GM23248 (cell line): ENCODE results near the gene SH3PXD2A. TPM values are rescaled to one million over a fixed set of nuclear protein-coding genes. Genes with fewer than 3 reads are reported as not detected.

Source experiments
- DNase-seq: peaks from one replicate; pipeline ENCODE4 v3.0.0-alpha.2; 2015
- H2AFZ ChIP-seq: fragments of 200-600 bp; sonication (generic); 2 replicates; pipeline ENCODE4 v1.6.1; 2016; ENCODE audit warnings: antibody characterized with exemption
- H3F3A ChIP-seq: fragments of 200-600 bp; sonication (generic); 2 replicates; pipeline ENCODE4 v1.6.1; 2016; ENCODE audit warnings: mild to moderate bottlenecking, antibody characterized with exemption, mixed run types; ENCODE audit not compliant: insufficient read depth
- H3K27ac ChIP-seq: fragments of 200-600 bp; sonication (generic); 2 replicates; pipeline ENCODE4 v1.5.1; 2016; ENCODE audit warnings: mild to moderate bottlenecking
- H3K27me3 ChIP-seq: fragments of 200-600 bp; sonication (generic); replicated peaks from 2 replicates; pipeline ENCODE4 v1.6.1; 2016; ENCODE audit warnings: mild to moderate bottlenecking; ENCODE audit not compliant: insufficient read depth
- H3K36me3 ChIP-seq: fragments of 200-600 bp; sonication (generic); 2 replicates; pipeline ENCODE4 v1.6.1; 2016; ENCODE audit warnings: low read depth, mild to moderate bottlenecking
- H3K4me1 ChIP-seq: fragments of 200-600 bp; sonication (generic); 2 replicates; pipeline ENCODE4 v1.6.1; 2016; ENCODE audit warnings: mild to moderate bottlenecking; ENCODE audit not compliant: insufficient read depth
- H3K4me2 ChIP-seq: fragments of 200-600 bp; sonication (generic); one replicate; pipeline ENCODE4 v1.6.1; 2016; ENCODE audit warnings: mild to moderate bottlenecking; ENCODE audit not compliant: unreplicated experiment
- H3K4me3 ChIP-seq: fragments of 200-600 bp; sonication (generic); 2 replicates; pipeline ENCODE4 v1.5.1; 2016; ENCODE audit warnings: mild to moderate bottlenecking
- H3K79me2 ChIP-seq: fragments of 200-600 bp; sonication (generic); 2 replicates; pipeline ENCODE4 v1.6.1; 2016; ENCODE audit warnings: mild to moderate bottlenecking; ENCODE audit not compliant: insufficient read depth
- H3K9ac ChIP-seq: fragments of 200-600 bp; sonication (generic); 2 replicates; pipeline ENCODE4 v1.6.1; 2016; ENCODE audit warnings: mild to moderate bottlenecking
- H3K9me2 ChIP-seq: fragments of 200-600 bp; sonication (generic); 2 replicates; pipeline ENCODE4 v1.6.1; 2016; ENCODE audit warnings: mixed run types, mild to moderate bottlenecking, moderate library complexity; ENCODE audit not compliant: insufficient read depth
- H3K9me3 ChIP-seq: fragments of 200-600 bp; sonication (generic); one replicate; pipeline ENCODE4 v1.6.1; 2017; ENCODE audit warnings: low read depth
- H4K20me1 ChIP-seq: fragments of 200-600 bp; sonication (generic); 2 replicates; pipeline ENCODE4 v1.6.0; 2016; ENCODE audit not compliant: insufficient read depth
- EZH2 ChIP-seq: fragments of 200-600 bp; sonication (generic); IDR thresholded peaks from 2 replicates; pipeline ENCODE4 v1.6.1; 2018; ENCODE audit warnings: antibody characterized with exemption, mild to moderate bottlenecking; ENCODE audit not compliant: insufficient read depth, poor library complexity, severe bottlenecking
- EZH2phosphoT487 ChIP-seq: fragments of 200-600 bp; sonication (generic); IDR thresholded peaks from 2 replicates; pipeline ENCODE4 v1.6.1; 2018; ENCODE audit warnings: antibody characterized with exemption, moderate library complexity, mild to moderate bottlenecking, low read depth; ENCODE audit not compliant: insufficient read depth
- WGBS, 2 experiments: methylation state at CpG; one replicate each; pipeline ENCODE4 v1.1.6; 2015 to 2017; ENCODE audit warnings: low lambda C conversion rate in 2 of 2, low coverage in 1 of 2; ENCODE audit errors: missing lambda C conversion rate in 2 of 2; 5-methylcytosine and 5-hydroxymethylcytosine counted together
- in situ Hi-C: fragments of 300-500 bp; cut with MboI; formaldehyde crosslinking; loops from 2 replicates; pipeline ENCODE4 v1.15.0; 2020
- polyA plus RNA-seq: library from polyadenylated mRNA; unstranded; fragments of >200 nt; fragmentation: Nextera tagmentation; extraction: Ambion mirVana; gene quantifications from 2 replicates; pipeline ENCODE4 v1.2.1, GENCODE V29; 2016
- total RNA-seq: library from RNA; depleted of rRNA; stranded (reverse); fragments of >200 nt; shearing (Covaris generic); gene quantifications from 2 replicates; pipeline ENCODE4 v1.2.3, GENCODE V29; 2014

SH3PXD2A gene
- total and polyA plus RNA-seq, 2 experiments from 2014 or later = 34.0 to 58.0 TPM

- H3K4me3 ChIP-seq = no peak overlapping the region
- no peak overlapping the region for H3K27ac ChIP-seq
- peaks cover 3% of the 10 kb centered on the region for H3F3A ChIP-seq
- no peaks in the 10 kb centered on the region for H3K9me2 ChIP-seq
- no peaks in the 10 kb centered on the region for H3K27me3 ChIP-seq
- in situ Hi-C loops = no loop called here
- H2AFZ ChIP-seq = no peak overlapping the region
- peaks cover 14% of the 10 kb centered on the region for H3K4me1 ChIP-seq
- H3K4me2 ChIP-seq = no peak overlapping the region
- no peak overlapping the region for H3K9ac ChIP-seq
- no peaks in the 10 kb centered on the region for H4K20me1 ChIP-seq
- no peaks in the 10 kb centered on the region for H3K9me3 ChIP-seq
- TF ChIP-seq EZH2 (no peak), EZH2phosphoT487 (no peak)
- peak; percentile 26 for DNase-seq
- peaks cover 9% of the 10 kb centered on the region for H3K79me2 ChIP-seq
- 24 to 28% methylated on average over 2 of the region's 2 CpGs for WGBS, 2 experiments
- no peaks in the 10 kb centered on the region for H3K36me3 ChIP-seq
Observed at GRCh38 chr10:103690281-103690680, 165.1 kb downstream of the SH3PXD2A start.

GRCh38 chr10:103688491-103688890, 166.9 kb downstream of the SH3PXD2A start:
- Histone ChIP-seq H3K27me3 (no peaks in the 10 kb centered on the region), H3F3A (no peaks in the 10 kb centered on the region; the same call in 1 of the 2 replicates), H3K36me3 (no peaks in the 10 kb centered on the region), H3K4me1 (peaks cover 9% of the 10 kb centered on the region), H3K4me2 (no peak overlapping the region), H3K9me2 (no peaks in the 10 kb centered on the region), H4K20me1 (no peaks in the 10 kb centered on the region), H3K27ac (no peak overlapping the region), H3K9me3 (no peaks in the 10 kb centered on the region), H3K9ac (no peak overlapping the region), H2AFZ (no peak overlapping the region), H3K4me3 (no peak overlapping the region), H3K79me2 (peaks cover 21% of the 10 kb centered on the region)
- in situ Hi-C loops = no loop called here
- WGBS, 2 experiments = 70 to 78% methylated on average over 4 of the region's 4 CpGs
- DNase-seq = no peak
- no peak for TF ChIP-seq EZH2phosphoT487
- no peak for TF ChIP-seq EZH2

GRCh38 chr10:103687718-103688117, 167.7 kb downstream of the SH3PXD2A start:
- no peak overlapping the region for H3K4me3 ChIP-seq
- in situ Hi-C loops = no loop called here
- H3K4me1 ChIP-seq = peaks cover 7% of the 10 kb centered on the region; the same call in 1 of the 2 replicates
- DNase-seq = no peak
- no peaks in the 10 kb centered on the region for H3K36me3 ChIP-seq
- H3K27me3 ChIP-seq = no peaks in the 10 kb centered on the region
- TF ChIP-seq EZH2 (no peak), EZH2phosphoT487 (no peak)
- no peaks in the 10 kb centered on the region for H3K9me3 ChIP-seq
- WGBS, 2 experiments = 97 to 98% methylated on average over 5 of the region's 5 CpGs
- no peaks in the 10 kb centered on the region for H4K20me1 ChIP-seq
- H3K9ac ChIP-seq = no peak overlapping the region
- no peak overlapping the region for H2AFZ ChIP-seq
- H3K27ac ChIP-seq = no peak overlapping the region
- peaks cover 22% of the 10 kb centered on the region for H3K79me2 ChIP-seq
- H3F3A ChIP-seq = no peaks in the 10 kb centered on the region; the same call in 1 of the 2 replicates
- H3K9me2 ChIP-seq = no peaks in the 10 kb centered on the region
- no peak overlapping the region for H3K4me2 ChIP-seq

GRCh38 chr10:103687172-103687571, 168.2 kb downstream of the SH3PXD2A start:
- Histone ChIP-seq H3K36me3 (no peaks in the 10 kb centered on the region), H3K9me2 (no peaks in the 10 kb centered on the region), H3K27me3 (no peaks in the 10 kb centered on the region), H3K4me3 (no peak overlapping the region), H3K9ac (no peak overlapping the region), H3K9me3 (no peaks in the 10 kb centered on the region), H3K4me2 (no peak overlapping the region), H3F3A (no peaks in the 10 kb centered on the region; the same call in 1 of the 2 replicates), H2AFZ (no peak overlapping the region), H3K79me2 (peaks cover 18% of the 10 kb centered on the region), H4K20me1 (no peaks in the 10 kb centered on the region), H3K4me1 (peaks cover 12% of the 10 kb centered on the region), H3K27ac (no peak overlapping the region)
- WGBS, 2 experiments = 81 to 89% methylated on average over 6 of the region's 6 CpGs
- TF ChIP-seq EZH2phosphoT487 (no peak), EZH2 (no peak)
- no peak for DNase-seq
- in situ Hi-C loops = no loop called here
